SK-N-MC (cell line): ENCODE results near the gene CYP26A1.

Experiments
- DNase-seq: peaks from one replicate; pipeline ENCODE4 v3.0.0-alpha.2; 2011; ENCODE audit warnings: low read depth, low spot score
- H3K27ac ChIP-seq: fragments of 200-600 bp; sonication (generic); 2 replicates; pipeline ENCODE4 v1.5.1; 2016; ENCODE audit warnings: mixed run types
- H3K36me3 ChIP-seq: fragments of 200-600 bp; sonication (generic); 2 replicates; pipeline ENCODE4 v1.6.1; 2017; ENCODE audit warnings: antibody characterized with exemption, low read length, mixed read lengths; ENCODE audit not compliant: insufficient read depth
- H3K4me3 ChIP-seq: fragments of 200-600 bp; sonication (generic); 2 replicates; pipeline ENCODE4 v1.5.1; 2016
- H3K9ac ChIP-seq: fragments of 200-600 bp; sonication (generic); 2 replicates; pipeline ENCODE4 v1.8.0; 2017; ENCODE audit warnings: mixed run types, mixed read lengths; ENCODE audit not compliant: insufficient read length
- H3K9me3 ChIP-seq: fragments of 200-600 bp; sonication (generic); 2 replicates; pipeline ENCODE4 v1.6.1; 2017; ENCODE audit warnings: low read depth, mild to moderate bottlenecking, antibody characterized with exemption, low read length, moderate library complexity, mixed read lengths
- EZH2 ChIP-seq: fragments of 200-600 bp; sonication (generic); IDR thresholded peaks from one replicate; pipeline ENCODE4 v1.6.1; 2017; ENCODE audit warnings: antibody characterized with exemption
- FOXP2 ChIP-seq: optimal IDR thresholded peaks from 2 replicates; pipeline ENCODE3; 2011; ENCODE audit warnings: mild to moderate bottlenecking, moderate library complexity; ENCODE audit not compliant: insufficient read depth; ENCODE audit errors: extremely low read length, control extremely low read depth
- POLR2AphosphoS5 ChIP-seq: IDR thresholded peaks from 2 replicates; pipeline ENCODE4 v1.6.1; 2012; ENCODE audit warnings: mild to moderate bottlenecking, low read depth, low read length, borderline replicate concordance

The CYP26A1 gene

DNA sequence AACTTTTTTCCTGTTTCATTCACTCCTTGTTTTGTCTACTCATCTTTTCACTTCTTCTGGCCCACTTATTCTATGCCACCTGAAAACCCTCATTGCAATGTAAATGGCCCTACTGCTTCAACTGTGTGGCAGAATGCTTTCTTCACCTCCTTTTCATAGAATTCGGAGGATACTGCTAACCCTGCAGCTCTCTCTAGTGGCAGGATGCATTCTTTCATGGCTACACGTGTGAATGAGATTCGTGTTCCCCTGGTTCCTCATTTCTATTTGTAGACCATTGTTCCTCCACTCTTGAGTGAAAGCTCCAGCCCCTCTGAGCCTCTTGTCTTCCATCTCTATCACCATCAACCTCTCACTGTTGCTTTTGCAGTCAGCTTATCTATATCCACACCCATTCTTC is 34.0 kb upstream of the CYP26A1 start:
- no peak overlapping the region for H3K27ac ChIP-seq
- no peak overlapping the region for H3K4me3 ChIP-seq
- TF ChIP-seq EZH2 (no peak), POLR2AphosphoS5 (no peak), FOXP2 (no peak)
- H3K36me3 ChIP-seq: no peaks in the 10 kb centered on the region
- no peak for DNase-seq
- H3K9me3 ChIP-seq: no peaks in the 10 kb centered on the region
- H3K9ac ChIP-seq: no peak overlapping the region

- Histone ChIP-seq H3K4me3 (no peak overlapping the region), H3K36me3 (no peaks in the 10 kb centered on the region), H3K9me3 (no peaks in the 10 kb centered on the region), H3K27ac (no peak overlapping the region), H3K9ac (no peak overlapping the region)
- TF ChIP-seq FOXP2 (no peak), EZH2 (no peak), POLR2AphosphoS5 (no peak)
- no peak for DNase-seq
Observed at GRCh38 chr10:93054486-93054885, 19.2 kb upstream of the CYP26A1 start.

GRCh38 chr10:93058139-93058538 is 15.6 kb upstream of the CYP26A1 start:
- Histone ChIP-seq H3K9me3 (no peaks in the 10 kb centered on the region), H3K36me3 (no peaks in the 10 kb centered on the region), H3K27ac (no peak overlapping the region), H3K9ac (no peak overlapping the region), H3K4me3 (no peak overlapping the region)
- no peak for DNase-seq
- TF ChIP-seq POLR2AphosphoS5: no peak
- TF ChIP-seq FOXP2: no peak
- no peak for TF ChIP-seq EZH2

DNA sequence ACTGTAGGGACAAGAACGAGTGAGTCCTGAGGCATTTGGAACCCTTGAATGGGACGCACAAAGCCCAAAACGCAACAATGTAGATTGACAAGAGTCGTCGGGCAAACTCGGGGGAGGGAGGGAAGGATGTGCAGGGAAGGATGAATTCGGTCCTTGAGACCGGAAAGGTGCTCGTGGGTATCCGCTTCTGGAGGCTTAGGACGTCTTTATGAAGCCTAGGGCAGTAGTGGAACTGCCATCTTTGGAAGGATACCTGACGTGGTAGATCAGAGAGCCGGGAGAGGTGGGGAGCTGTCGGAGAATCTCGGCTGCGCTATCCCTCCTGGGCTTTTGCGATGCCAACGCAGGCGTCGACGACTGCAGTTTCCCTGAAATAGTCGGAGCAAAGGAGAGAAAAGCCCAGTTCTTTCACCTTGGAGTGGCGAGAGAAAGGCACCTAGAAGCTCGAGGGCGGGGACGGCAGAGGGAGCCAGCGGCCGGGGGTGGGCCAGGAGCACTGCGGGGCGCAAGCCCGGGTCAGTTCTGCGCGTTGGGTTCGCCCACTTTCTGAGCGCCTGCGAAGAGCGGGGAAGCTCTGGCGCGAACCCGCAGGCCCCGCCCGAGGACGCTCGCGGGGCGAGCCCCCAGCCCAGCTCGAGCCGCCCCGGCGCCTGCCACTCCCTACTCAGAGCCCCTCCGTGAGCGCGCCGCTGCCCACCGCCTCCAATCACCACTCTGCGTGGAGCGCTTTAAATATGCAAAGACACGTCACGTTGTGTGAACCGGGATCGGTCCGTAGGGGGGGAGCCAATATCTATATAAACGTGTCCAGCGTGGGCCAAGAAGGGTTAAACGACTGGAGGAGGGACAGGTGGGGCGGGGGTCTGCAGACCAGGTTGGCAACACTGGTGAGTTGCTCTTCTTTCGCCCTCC is 13.5 kb upstream of the CYP26A1 start, which contains the start of gene CYP26C1:
Gene CYP26C1, plus strand, starts transcription at position 824 of the 912 bp plus-strand sequence. CDS start 466 bp downstream, outside the sequence.
- no peak within 1 kb of the TSS for H3K9ac ChIP-seq
- no peak within 1 kb of the TSS for H3K27ac ChIP-seq
- H3K36me3 ChIP-seq: no peaks in the 10 kb centered on the region
- no peak for DNase-seq
- no peak for TF ChIP-seq EZH2
- TF ChIP-seq FOXP2: no peak
- TF ChIP-seq POLR2AphosphoS5: no peak
- no peak within 1 kb of the TSS for H3K4me3 ChIP-seq
- no peaks in the 10 kb centered on the region for H3K9me3 ChIP-seq

DNA sequence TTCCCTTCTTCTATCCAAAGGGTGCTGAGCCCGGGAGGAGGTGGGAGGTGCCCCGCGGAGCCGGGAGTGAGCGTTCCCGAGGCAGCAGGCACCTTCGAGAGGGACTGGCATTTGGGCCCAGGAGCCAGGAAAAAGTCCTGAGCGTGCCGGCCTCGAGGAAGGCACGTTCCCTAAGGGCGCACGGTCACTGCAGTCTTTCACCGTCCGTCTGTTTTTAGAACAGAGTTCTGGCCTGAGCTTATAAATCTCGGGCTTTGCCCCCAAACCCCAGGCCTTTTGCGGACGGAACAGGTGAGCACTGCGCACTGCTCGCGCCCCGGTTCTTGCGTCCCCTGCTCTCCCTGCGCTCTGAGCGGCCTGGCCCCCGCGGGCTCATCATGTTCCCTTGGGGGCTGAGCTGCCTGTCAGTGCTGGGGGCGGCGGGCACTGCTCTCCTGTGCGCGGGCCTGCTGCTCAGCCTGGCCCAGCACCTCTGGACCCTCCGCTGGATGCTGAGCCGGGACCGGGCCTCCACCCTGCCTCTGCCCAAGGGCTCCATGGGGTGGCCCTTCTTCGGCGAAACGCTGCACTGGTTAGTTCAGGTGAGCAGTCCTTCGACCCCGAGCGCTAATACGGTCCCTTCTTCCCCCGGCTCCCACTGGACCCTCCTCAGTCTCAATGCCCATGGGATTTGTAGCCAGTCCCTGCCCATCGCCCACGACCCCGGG is 12.7 kb upstream of the CYP26A1 start:
- DNase-seq: no peak
- Histone ChIP-seq H3K4me3 (no peak overlapping the region), H3K36me3 (no peaks in the 10 kb centered on the region), H3K9ac (no peak overlapping the region), H3K27ac (no peak overlapping the region), H3K9me3 (no peaks in the 10 kb centered on the region)
- TF ChIP-seq POLR2AphosphoS5 (no peak), EZH2 (no peak), FOXP2 (no peak)

- Histone ChIP-seq H3K27ac (no peak overlapping the region), H3K4me3 (no peak overlapping the region), H3K9ac (no peak overlapping the region), H3K36me3 (no peaks in the 10 kb centered on the region), H3K9me3 (no peaks in the 10 kb centered on the region)
- TF ChIP-seq EZH2 (no peak), FOXP2 (no peak), POLR2AphosphoS5 (no peak)
- DNase-seq: no peak
Observed at GRCh38 chr10:93061594-93062513, 11.8 kb upstream of the CYP26A1 start.

DNA sequence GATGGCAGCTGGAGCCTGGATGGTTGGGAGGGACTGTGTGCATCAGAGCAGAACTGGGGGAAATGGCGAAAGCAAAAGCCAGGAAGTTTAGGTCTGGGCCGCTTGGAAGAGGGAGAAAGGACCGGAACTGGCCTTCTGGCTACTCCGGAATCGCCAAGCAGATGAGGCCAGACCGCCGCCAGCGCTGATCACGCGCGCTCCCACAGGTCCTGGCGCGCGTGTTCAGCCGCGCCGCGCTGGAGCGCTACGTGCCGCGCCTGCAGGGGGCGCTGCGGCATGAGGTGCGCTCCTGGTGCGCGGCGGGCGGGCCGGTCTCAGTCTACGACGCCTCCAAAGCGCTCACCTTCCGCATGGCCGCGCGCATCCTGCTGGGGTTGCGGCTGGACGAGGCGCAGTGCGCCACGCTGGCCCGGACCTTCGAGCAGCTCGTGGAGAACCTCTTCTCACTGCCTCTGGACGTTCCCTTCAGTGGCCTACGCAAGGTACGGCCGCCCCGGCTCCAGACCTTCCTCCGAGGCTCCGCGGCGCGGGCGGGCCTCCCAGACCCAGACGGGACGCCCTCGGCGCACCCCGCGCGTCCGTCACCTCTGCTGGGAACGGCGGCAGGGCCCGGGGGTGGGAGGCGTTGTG is 11.1 kb upstream of the CYP26A1 start:
- no peaks in the 10 kb centered on the region for H3K9me3 ChIP-seq
- H3K36me3 ChIP-seq: no peaks in the 10 kb centered on the region
- no peak overlapping the region for H3K4me3 ChIP-seq
- H3K27ac ChIP-seq: no peak overlapping the region
- DNase-seq: no peak
- H3K9ac ChIP-seq: no peak overlapping the region
- no peak for TF ChIP-seq POLR2AphosphoS5

GRCh38 chr10:93063144-93063976 is 10.3 kb upstream of the CYP26A1 start:
- Histone ChIP-seq H3K27ac (no peak overlapping the region), H3K36me3 (no peaks in the 10 kb centered on the region), H3K9me3 (no peaks in the 10 kb centered on the region), H3K4me3 (no peak overlapping the region), H3K9ac (no peak overlapping the region)
- TF ChIP-seq POLR2AphosphoS5 (no peak), FOXP2 (no peak), EZH2 (no peak)
- DNase-seq: no peak
